GM08714 (cell line): ENCODE results near the gene ZNF678.
"Not testable (repeated sequence)": the region's sequence is repeated elsewhere in the genome, so short reads cannot be mapped to it uniquely, and the experiment has no call there.

Experiments used
- H3K4me3 ChIP-seq: fragments of 200-500 bp; sonication (Bioruptor generic); 2 replicates; pipeline ENCODE4 v1.5.1; 2014; ENCODE audit warnings: mild to moderate bottlenecking, low read length, inconsistent platforms
- ZNF274 ChIP-seq: IDR thresholded peaks from 2 replicates; pipeline ENCODE4 v1.6.1; 2012; ENCODE audit warnings: mild to moderate bottlenecking, low read depth, low read length

Gene ZNF678

DNA sequence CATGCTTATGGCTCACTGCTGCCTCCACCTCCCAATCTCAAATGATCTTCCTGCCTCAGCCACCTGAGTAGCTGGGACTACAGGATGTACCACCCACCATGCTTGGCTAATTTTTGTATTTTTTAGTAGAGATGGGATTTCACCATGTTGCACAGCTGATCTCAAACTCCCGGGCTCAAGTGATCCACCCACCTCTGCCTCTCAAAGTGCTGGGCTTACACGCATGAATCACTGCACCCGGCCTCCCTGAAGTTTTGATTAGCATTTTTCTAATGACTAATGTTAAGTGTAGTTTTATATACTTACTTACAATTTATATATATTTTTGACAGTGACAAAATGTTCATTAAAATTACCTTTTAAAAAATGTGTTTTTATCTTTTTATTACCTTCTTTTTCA lies 41.1 kb downstream of the ZNF678 start:
- H3K4me3 ChIP-seq, result no peak overlapping the region
- no peak for TF ChIP-seq ZNF274

DNA sequence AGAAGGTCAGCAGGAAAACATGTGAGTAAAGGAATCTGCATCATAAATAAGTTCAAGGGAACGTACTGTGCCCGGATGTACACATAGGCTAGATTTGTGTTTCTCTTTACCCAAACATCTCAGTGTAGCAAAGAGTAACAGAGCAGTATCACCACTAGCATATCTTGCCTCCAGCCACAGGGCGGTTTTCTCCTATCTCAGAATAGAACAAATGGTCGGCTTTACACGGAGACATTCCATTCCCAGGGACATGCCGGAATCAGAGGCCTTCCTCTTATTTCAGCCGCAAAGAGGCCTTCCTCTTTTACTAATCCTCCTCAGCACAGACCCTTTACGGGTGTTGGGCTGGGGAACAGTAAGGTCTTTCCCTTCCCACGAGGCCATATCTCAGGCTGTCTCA lies 42.9 kb downstream of the ZNF678 start:
- not testable (repeated sequence) for H3K4me3 ChIP-seq

DNA sequence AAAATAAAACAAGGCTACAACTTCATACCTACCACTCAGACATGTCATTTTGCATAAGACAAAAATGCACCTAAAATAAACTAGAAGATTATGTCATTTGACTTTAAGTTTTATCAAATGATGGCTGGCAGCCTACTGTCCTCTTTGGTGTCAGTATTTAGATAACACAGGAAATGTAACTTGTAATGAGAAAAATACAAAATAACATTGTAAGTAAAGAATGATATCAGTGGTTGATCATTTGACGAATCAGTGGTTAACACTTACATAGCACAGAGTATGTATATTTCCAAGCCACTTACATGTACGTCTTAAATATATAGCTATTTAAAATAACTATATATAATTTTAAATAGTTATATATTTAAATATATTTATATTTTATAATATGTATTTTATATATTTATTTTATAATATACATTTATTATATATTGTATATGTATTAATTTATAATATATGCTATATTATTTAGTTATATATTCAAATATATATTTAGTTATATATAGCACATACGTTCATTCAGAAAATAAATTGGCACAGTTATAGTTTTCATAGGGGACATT lies 44.1 kb downstream of the ZNF678 start:
- no peak overlapping the region for H3K4me3 ChIP-seq
- TF ChIP-seq ZNF274, result no peak

DNA sequence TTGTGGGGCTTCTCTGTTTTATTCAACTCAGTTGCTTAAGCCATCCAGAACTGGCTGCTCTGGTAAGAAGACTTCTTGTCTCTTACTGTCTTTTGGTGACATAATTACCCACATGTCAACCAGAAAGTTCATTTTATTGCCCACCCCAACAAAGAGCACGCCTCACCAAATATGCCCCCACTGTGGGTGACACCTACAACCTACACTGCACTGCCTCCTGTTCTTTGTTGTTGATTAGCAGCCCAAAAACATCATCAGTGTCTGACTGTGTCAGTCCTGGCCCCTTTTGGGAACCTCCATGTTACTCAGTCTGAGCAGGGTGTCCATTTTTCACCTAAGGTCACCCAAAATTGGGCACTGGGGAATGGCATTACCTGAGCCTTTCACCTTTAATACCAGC lies 49.3 kb downstream of the ZNF678 start:
- no peak overlapping the region for H3K4me3 ChIP-seq
- TF ChIP-seq ZNF274, result no peak

DNA sequence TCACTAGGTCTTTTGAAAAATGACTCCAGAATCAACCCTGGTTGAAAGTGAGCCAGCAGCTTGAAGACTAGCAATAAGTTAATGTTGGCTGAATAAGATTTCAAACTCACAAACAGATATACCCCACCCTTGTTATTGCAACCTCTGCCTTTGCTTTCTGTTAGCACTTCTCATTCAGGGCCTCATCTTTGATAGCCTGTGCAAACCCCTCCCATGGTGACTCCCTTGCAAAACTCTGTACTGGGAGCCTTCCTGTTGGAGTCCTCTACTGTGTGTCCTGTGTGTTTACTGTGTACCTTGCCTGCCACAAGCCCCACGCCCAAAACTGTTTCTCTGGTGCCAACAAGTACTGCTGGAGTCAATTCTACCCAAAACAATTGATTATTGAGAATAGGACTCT lies 50.2 kb downstream of the ZNF678 start:
- H3K4me3 ChIP-seq, result no peak overlapping the region
- TF ChIP-seq ZNF274, result no peak

DNA sequence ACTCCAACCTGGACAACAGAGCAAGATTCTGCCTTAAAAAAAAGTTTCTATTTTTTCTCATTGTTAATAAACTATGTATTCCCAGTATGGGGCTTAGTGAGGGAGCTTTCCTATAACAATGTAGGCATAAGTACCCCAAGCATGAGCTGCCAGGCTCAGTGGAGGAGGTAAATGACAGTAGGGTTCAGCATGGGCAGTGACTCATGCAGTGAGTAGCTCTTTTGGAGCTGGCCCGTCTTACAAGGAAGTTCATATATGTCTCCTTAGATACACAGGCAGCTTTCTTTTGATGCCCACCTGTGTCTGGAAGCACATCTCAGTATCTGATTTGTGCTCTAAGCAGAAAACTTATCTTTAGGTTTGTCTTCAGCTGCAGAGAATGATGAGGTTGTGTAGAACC lies 57.9 kb downstream of the ZNF678 start:
- H3K4me3 ChIP-seq, result no peak overlapping the region
- TF ChIP-seq ZNF274, result no peak

DNA sequence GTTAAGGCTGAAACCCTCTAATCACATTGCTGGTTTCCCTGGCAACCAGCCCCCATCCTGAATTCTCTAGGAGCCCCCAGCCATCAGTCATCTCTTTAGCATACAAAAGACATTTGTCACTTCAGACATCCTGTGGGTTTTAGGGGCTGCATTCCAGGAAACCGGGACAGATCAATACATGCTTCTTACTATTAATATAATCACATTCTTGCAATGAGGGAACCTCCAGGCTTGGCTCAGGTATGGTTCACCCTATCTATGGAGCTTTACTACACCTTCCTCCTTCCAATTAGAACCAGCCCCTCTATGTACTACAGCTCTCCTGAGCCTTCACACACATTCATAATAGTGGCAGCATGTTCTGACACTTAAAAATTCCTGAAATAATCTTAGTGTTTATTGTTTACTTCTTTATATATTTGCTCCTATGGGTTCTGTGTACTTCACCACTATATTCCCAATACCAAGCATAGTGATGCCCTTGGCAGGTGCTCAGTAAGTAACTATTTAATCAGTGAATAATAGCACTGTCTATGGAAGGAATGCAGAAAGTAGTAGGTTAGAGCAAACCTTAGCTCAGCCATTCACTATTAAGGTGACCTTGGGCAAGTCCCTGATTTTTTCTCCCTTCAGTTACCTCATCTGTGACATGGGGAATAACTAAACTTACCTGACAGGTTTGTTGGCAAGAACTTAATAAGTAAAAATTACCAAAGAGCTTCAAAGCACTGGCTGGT lies 59.6 kb downstream of the ZNF678 start:
- no peak for TF ChIP-seq ZNF274
- H3K4me3 ChIP-seq, result no peak overlapping the region

DNA sequence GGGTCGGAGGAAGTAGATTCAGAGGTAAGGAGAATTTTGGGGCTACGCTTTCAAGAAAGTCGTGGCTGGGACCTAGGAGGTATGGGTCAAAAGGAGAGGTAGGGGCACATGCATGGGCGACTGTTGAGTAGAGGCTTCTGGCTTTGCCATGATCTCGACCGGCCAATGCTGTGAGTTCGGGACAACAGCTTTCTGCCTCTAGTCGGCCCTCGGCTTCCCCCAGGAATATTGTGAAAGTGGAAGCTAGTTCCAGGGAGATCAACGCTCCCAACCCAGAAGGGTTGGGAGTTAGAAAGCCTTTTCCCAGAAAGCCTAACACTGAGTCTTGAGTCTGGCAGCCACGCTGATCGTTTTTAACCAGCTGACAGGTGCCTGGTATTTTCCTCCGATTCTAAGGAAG lies 69.0 kb downstream of the ZNF678 start:
- no peak for TF ChIP-seq ZNF274
- no peak overlapping the region for H3K4me3 ChIP-seq

DNA sequence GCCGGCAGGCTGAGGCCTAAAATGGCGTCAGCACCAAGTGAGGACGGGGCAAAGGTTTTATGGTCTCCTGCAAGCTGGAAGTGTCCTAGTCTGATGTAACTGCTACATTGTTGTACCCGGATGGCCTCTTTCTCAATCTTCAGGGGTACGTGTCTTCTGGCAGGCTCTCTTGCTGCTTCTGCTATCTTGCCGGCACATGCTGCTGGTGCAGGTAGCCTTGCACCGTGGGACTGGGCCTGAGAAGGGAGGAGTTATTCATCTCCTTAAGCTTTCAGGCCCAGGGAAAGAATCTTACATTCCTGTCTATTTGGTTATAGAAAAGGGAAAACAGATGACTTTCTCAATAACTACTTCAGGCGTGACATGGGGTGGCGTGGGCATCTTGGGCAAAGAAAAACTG lies 72.2 kb downstream of the ZNF678 start:
- no peak for TF ChIP-seq ZNF274
- H3K4me3 ChIP-seq, result no peak overlapping the region

DNA sequence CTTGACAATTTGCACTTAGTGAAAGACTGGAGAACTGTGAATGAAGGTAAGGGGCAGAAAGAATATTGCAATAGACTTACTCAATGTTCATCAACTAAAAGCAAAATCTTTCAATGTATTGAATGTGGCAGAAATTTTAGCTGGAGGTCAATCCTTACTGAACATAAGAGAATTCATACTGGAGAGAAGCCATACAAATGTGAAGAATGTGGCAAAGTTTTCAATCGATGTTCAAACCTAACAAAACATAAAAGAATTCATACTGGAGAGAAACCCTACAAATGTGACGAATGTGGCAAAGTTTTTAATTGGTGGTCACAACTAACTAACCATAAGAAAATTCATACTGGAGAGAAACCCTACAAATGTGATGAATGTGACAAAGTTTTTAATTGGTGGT lies 91.1 kb downstream of the ZNF678 start:
- no peak overlapping the region for H3K4me3 ChIP-seq
- no peak for TF ChIP-seq ZNF274

DNA sequence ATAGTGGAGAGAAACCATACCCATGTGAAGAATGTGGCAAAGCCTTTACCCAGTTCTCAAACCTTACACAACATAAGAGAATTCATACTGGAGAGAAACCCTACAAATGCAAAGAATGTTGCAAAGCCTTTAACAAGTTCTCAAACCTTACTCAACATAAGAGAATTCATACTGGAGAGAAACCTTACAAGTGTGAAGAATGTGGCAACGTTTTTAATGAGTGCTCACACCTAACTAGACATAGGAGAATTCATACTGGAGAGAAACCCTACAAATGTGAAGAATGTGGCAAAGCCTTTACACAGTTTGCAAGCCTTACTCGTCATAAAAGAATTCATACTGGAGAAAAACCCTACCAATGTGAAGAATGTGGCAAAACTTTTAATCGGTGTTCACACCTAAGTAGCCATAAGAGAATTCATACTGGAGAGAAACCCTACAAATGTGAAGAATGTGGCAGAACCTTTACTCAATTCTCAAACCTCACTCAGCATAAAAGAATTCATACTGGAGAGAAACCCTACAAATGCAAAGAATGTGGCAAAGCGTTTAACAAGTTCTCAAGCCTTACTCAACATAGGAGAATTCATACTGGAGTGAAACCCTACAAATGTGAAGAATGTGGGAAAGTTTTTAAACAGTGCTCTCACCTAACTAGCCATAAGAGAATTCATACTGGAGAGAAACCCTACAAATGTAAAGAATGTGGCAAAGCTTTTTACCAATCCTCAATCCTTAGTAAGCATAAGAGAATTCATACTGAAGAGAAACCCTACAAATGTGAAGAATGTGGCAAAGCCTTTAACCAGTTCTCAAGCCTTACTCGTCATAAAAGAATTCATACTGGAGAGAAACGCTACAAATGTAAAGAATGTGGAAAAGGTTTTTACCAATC lies 91.7 kb downstream of the ZNF678 start:
- H3K4me3 ChIP-seq, result no peak overlapping the region
- TF ChIP-seq ZNF274, result peak; percentile 94

DNA sequence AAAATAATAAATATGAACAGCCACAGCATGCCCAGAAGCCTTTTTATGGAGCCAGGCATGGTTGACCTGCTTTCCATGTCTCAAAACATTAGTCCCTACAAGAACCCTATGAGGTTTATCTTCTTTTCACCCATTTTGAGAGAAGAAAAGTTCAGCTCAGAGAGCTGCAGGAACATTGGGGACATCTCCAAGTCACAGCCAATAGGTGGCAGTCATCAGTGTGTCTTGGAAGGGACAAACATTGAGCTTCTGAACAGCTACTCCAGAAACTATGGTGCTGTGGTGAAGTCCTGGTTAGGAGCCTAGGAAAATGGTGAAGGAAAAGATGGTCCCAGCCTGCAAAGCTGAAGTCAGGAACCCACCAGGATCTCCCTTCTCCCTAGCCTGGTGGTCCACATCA lies 98.1 kb downstream of the ZNF678 start:
- no peak overlapping the region for H3K4me3 ChIP-seq
- TF ChIP-seq ZNF274, result no peak

DNA sequence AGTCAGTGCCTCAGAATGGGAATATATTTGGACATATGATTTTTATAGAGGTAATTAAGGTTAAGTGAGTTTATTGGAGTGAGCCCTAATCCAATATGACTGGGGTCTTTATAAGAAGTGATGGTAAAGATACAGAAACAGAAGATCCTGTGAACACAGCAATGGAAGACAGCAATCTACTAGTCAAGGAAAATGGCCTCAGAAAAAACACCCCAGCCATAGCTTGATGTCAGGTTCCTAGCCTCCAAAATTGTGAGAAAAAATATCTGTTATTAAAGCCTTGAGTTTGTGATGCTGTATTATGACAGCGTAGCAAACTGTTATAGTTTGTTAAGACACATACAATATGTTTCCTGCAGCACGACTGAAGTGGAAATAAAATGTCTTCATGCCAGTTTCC lies 99.6 kb downstream of the ZNF678 start:
- no peak for TF ChIP-seq ZNF274
- no peak overlapping the region for H3K4me3 ChIP-seq

DNA sequence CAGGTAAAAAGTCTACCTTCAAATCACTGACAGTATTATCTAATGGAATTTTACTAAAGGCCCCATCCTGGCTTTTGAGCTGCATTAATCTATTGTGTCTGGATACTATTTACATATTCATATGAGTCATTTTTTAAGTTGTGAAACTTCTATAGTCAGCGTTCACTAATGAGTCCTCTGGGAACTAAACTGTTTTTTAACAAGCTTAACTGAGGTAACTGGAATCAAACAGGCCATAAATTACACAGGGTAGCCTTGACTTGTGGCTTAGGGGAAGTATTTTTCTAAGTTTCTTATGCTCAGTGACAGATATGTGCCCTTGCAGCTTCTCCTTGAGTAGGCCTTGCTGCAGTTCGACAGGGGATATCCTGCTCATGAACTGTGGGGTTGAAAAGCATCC lies 102.9 kb downstream of the ZNF678 start:
- TF ChIP-seq ZNF274, result no peak
- no peak overlapping the region for H3K4me3 ChIP-seq

DNA sequence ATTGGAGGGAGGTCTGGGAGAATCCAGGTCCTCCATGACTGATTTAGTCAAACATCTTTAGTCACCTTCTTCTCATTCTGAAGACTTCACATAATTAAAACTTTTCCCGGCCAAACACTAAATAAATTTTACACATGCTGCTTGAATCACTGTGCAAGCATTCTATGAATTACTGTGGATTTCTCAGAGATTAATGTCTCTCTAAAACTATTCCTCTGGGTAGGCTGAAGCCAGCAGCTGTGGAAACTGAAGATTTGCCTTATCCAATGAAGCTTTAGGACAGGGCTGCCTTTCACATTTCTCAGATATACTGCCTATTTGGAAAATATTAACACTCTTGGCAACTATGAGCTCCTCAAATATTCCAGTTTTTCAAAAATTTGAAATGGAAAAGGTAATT lies 110.1 kb downstream of the ZNF678 start:
- H3K4me3 ChIP-seq, result no peak overlapping the region
- no peak for TF ChIP-seq ZNF274

DNA sequence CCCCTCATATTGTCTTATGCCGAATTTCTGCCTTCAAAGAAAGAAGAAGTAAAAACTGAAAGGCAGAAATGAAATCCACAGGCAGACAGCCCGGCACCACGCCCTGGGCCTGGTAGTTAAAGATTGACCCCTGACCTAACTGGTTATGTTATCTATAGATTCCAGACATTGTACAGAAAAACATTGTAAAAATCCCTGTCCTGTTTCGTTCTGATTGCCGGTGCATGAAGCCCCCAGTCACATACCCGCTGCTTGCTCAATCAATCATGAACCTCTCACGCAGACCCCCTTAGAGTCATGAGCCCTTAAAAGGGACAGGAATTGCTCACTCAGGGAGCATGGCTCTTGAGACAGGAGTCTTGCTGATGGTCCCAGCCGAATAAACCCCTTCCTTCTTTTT lies 122.5 kb downstream of the ZNF678 start:
- no peak for TF ChIP-seq ZNF274

More for the DNA sequence above, 122.5 kb downstream of the ZNF678 start:
- no peak overlapping the region for H3K4me3 ChIP-seq
